TTC549 (cell line): Measurements from ENCODE around the gene CACNA1H.
"Not testable (repeated sequence)": the region's sequence is repeated elsewhere in the genome, so short reads cannot be mapped to it uniquely, and the experiment has no call there.

Source experiments
- FAIRE-seq: peaks from 2 replicates; lab custom pipeline; 2012; peaks lifted over from hg19 to GRCh38; lab: Jason Lieb, UNC

The CACNA1H gene

GRCh38 chr16:1228227-1228626 lies 75.3 kb downstream of the CACNA1H start:
- FAIRE-seq, result not testable (repeated sequence)

DNA sequence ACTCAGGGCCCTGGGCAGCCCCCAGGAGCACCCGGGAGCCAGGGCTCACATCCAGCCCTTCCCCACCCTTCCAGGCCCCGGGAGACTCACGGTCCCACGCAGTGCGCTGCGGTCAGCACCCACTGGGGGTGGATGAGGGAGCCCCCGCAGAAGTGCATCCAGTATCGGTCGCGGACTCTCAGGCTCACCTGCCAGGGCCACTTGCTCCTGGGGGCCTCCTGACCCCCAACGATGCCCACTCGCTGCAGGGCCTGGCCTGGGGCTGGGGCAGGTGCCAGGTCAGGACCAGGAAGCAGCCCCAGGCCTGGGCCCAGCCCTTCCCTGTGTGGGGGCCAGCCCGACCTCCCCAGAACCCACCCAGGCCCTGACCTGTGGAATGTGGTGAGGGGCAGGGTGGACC lies 76.6 kb downstream of the CACNA1H start:
- not testable (repeated sequence) for FAIRE-seq

DNA sequence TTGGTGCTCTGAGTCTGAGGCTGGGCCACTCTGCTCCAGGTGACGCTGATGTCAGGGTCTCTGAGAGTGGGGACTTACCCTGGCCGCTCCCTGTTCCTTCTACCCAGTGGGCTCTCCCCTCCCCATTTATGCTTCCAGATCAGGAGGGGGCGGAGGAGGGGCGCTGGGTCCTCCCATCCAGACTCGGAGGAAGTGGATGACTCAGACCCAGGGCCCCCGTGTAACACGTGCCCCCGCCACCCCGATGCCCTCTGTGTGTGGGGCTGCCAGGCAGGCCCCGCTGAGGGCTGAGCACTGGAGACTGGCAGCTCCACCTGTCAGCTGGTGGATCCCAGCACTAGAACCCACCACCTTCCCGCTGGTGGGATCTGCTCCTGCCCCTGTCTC lies 77.2 kb downstream of the CACNA1H start, which contains the start of gene TPSB2:
TSS of gene TPSB2 (minus strand) at position 101 of the 387 bp plus-strand sequence. CDS start 233 bp downstream, outside the sequence.
- FAIRE-seq, result not testable (repeated sequence)

DNA sequence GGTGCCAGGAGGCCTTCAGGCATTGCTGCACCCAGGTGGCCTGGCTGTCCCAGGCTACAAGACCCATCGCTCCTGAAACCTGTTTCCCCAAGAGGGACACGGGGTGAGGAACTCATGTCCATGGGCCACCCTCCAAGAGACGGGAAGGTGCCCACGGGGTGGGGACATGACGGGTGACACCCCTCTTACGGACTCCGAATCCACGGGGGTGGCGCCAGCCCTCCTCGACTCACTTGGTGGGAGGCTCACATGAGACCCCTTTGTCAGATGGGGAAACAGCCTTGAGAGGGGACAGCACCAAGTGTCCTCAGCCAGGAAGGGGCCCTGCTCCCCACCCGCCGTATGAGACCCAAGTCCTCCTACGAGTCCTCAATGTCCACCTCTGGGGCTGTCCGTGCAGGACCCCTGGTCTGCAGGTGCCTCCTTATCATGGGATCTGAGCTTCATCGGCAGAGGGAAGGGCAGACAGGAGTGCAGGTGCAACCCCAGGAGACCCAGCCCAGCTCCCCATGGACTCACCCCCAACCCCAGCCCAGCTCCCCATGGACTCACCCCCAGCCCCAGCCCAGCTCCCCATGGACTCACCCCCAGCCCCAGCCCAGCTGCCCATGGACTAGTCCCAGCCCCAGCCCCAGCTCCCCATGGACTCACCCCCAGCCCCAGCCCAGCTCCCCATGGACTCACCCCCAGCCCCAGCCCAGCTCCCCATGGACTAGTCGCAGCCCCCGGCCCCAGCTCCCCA lies 77.7 kb downstream of the CACNA1H start:
- FAIRE-seq, result not testable (repeated sequence)

DNA sequence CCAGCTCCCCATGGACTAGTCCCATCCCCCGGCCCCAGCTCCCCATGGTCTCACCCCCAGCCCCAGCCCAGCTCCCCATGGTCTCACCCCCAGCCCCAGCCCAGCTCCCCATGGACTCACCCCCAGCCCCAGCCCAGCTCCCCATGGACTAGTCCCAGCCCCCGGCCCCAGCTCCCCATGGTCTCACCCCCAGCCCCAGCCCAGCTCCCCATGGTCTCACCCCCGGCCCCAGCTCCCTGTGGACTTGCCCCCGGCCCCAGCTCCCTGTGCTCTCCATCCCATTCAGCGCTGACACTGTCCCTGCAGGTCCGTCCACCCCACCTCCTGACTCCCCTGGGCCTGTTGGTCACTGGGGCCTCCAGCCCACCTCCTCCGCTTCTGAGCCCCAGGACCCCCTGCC lies 78.4 kb downstream of the CACNA1H start:
- FAIRE-seq, result not testable (repeated sequence)

- FAIRE-seq, result not testable (repeated sequence)
These were observed 79.3 kb downstream of the CACNA1H start for GRCh38 chr16:1232049-1232748.

GRCh38 chr16:1236659-1237058 lies 83.8 kb downstream of the CACNA1H start:
- not testable (repeated sequence) for FAIRE-seq

- no peak for FAIRE-seq
These were observed 85.1 kb downstream of the CACNA1H start for GRCh38 chr16:1237990-1238389.

- not testable (repeated sequence) for FAIRE-seq
These were observed 86.0 kb downstream of the CACNA1H start for GRCh38 chr16:1238909-1239308.

- not testable (repeated sequence) for FAIRE-seq
These were observed 86.7 kb downstream of the CACNA1H start for GRCh38 chr16:1239575-1239974.

DNA sequence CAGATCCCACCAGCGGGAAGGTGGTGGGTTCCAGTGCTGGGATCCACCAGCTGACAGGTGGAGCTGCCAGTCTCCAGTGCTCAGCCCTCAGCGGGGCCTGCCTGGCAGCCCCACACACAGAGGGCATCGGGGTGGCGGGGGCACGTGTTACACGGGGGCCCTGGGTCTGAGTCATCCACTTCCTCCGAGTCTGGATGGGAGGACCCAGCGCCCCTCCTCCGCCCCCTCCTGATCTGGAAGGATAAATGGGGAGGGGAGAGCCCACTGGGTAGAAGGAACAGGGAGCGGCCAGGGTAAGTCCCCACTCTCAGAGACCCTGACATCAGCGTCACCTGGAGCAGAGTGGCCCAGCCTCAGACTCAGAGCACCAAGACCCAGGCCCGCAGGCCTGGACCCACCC lies 87.5 kb downstream of the CACNA1H start, which contains the start of gene TPSAB1:
TSS of gene TPSAB1 (plus strand) at position 270 of the 400 bp plus-strand sequence. CDS start 234 bp downstream, outside the sequence.
- not testable (repeated sequence) for FAIRE-seq

DNA sequence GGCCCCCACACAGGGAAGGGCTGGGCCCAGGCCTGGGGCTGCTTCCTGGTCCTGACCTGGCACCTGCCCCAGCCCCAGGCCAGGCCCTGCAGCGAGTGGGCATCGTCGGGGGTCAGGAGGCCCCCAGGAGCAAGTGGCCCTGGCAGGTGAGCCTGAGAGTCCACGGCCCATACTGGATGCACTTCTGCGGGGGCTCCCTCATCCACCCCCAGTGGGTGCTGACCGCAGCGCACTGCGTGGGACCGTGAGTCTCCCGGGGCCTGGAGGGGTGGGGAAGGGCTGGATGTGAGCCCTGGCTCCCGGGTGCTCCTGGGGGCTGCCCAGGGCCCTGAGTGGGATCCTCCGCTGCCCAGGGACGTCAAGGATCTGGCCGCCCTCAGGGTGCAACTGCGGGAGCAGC lies 88.2 kb downstream of the CACNA1H start:
- FAIRE-seq, result not testable (repeated sequence)

- not testable (repeated sequence) for FAIRE-seq
These were observed 90.5 kb downstream of the CACNA1H start for GRCh38 chr16:1243363-1243762.

- not testable (repeated sequence) for FAIRE-seq
These were observed 91.3 kb downstream of the CACNA1H start for GRCh38 chr16:1243907-1244850.

GRCh38 chr16:1244881-1245280 lies 92.0 kb downstream of the CACNA1H start:
- FAIRE-seq, result no peak

DNA sequence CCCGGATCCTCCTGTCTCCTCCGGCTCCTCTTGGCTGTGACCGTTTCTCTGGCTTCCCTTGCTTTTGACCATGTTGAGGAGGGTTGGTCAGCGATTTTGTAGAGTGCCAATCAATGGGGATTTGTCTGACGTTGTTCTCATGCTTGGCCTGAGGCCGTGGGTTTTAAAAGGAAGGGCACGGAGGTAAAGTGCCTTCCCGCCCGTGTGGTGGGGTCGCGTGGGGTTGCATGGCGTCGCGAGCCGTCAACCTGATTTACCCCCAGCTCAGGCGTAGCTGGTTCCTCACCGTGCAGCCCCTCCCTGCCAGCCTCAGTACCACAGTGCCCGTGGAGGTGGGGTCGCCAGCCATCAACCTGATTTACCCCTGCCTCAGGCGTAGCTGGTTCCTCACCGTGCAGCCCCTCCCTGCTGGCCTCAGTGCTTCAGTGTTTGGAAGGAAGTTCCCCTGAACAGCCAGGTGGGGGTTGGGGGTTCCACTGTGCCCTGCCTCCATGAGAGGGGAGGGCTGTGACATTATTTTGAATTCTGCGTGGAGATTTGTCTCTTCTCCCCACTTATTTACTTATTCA lies 92.6 kb downstream of the CACNA1H start:
- FAIRE-seq, result no peak

GRCh38 chr16:1247903-1248537 lies 95.1 kb downstream of the CACNA1H start:
- FAIRE-seq, result not testable (repeated sequence)

DNA sequence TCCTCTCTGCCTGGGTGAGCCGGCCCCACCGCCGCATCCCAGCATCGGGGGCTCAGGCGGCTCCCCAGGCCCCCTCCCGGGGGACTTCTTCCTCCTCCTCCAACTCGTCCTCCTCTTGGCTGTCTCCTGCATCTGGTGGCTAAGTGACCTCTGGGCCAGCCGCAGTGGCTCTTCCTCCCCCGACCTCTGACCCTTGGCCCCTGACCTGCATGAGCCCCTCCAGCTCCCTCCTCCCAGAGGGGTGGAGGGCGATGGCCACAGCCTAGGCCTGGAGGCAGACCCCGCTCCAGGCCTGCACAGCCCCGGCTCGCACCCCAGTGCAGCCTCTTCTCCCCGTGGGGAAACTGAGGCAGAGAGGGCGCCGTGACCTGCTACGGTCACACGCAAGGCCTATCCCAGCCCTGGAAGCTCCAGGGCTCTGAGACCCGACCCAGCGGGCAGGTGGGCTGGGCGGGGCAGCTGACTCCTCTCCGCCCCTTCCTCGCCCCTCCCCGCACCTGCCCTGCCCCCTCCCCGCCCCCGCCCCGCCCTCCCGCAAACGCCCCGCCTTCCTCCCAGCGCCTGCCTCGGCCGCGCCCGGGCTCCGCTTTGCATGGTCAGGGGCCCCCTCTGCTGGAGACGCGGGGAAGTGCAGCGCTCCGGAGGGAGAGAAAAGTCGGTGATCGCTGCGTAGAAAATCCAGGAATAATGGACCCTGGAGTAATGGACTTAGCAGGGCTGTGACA lies 96.3 kb downstream of the CACNA1H start:
- not testable (repeated sequence) for FAIRE-seq

GRCh38 chr16:1253701-1254364 lies 100.9 kb downstream of the CACNA1H start:
- not testable (repeated sequence) for FAIRE-seq

DNA sequence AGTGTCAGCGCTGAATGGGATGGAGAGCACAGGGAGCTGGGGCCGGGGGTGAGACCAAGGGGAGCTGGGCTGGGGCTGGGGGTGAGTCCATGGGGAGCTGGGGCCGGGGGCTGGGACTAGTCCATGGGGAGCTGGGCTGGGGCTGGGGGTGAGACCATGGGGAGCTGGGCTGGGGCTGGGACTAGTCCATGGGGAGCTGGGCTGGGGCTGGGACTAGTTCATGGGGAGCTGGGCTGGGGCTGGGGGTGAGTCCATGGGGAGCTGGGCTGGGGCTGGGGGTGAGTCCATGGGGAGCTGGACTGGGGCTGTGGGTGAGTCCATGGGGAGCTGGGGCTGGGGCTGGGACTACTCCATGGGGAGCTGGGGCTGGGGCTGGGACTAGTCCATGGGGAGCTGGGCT lies 101.9 kb downstream of the CACNA1H start:
- FAIRE-seq, result not testable (repeated sequence)
